ENCODE results near the gene FARS2.
A peak's percentile ranks its signal among the peaks of the same experiment; 100 is the strongest.

FARS2 gene

DNA sequence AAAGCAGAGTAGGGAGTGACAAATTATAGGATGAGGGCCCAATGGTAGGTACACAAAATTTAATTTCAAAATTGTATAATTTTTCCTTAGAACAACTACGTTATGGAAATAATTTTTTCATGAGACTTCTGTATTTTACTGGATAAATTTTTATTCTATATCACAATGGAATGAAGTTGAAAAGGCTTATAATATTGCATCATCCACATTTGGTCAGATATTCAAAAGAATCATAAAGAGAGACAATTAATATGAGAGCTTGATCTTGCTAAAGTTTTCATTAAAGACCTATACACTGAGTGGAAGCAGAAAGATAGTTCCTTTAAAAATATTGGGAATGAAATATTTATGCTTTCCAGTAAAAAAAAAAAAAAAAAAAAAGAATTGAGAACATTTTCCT lies 242.8 kb downstream of the FARS2 start:
- no peak for DNase-seq (ENCODE audit: insufficient read length)
- TF ChIP-seq POLR2AphosphoS5 (IDR thresholded peaks at IDR 0.05; ENCODE audit: low read depth, low read length), result no peak
- TF ChIP-seq POLR2A (IDR thresholded peaks at IDR 0.05; ENCODE audit: low read depth, low read length), result no peak
- TF ChIP-seq TAF1 (IDR thresholded peaks at IDR 0.05; ENCODE audit: borderline replicate concordance, low read depth, low read length), result no peak
- no peak for FAIRE-seq

DNA sequence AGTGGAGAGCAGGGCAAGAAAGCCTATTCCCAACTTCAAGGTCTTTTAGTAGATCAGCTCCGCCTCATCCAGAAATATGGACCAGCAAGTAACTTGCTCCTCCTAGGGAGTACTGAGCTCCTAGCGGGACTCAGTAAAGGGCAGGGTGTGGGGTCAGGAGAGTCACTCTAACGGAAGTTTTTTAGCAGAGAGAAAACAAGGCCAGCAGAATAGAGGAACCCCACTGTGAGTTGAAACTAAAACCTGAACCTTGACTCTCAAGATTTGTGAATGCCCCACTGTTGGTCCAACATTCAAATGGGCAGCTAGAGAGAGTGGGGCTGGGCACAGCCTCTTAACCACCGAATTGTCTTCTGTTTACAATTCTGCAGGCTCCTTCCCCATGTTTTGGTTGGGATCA lies 244.8 kb downstream of the FARS2 start:
- no peak for DNase-seq (ENCODE audit: insufficient read length)
- FAIRE-seq, result peak; percentile 58
- TF ChIP-seq TAF1 (IDR thresholded peaks at IDR 0.05; ENCODE audit: borderline replicate concordance, low read depth, low read length) (no peak), POLR2A (IDR thresholded peaks at IDR 0.05; ENCODE audit: low read depth, low read length) (no peak), POLR2AphosphoS5 (IDR thresholded peaks at IDR 0.05; ENCODE audit: low read depth, low read length) (no peak)

DNA sequence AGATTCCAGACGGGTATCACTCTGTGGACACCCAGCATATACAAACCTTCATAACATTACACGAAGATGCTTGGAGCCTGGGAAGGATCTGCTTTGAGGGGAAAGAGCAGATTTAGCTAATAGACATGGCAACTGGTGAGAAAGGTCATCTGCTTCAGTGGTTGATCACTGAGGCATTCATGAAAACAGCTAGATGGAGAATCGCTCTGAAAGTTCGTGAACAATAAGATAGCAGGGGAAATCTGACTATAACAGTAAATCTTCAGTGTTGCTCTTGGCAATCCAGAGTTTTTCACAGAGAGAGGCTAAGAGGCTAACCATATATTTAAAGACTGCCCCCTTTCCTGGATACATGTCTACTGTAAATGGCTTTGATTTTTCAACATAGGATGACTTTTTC lies 245.3 kb downstream of the FARS2 start:
- FAIRE-seq, result no peak
- TF ChIP-seq POLR2A (IDR thresholded peaks at IDR 0.05; ENCODE audit: low read depth, low read length) (no peak), TAF1 (IDR thresholded peaks at IDR 0.05; ENCODE audit: borderline replicate concordance, low read depth, low read length) (no peak), POLR2AphosphoS5 (IDR thresholded peaks at IDR 0.05; ENCODE audit: low read depth, low read length) (no peak)
- DNase-seq (ENCODE audit: insufficient read length), result no peak

DNA sequence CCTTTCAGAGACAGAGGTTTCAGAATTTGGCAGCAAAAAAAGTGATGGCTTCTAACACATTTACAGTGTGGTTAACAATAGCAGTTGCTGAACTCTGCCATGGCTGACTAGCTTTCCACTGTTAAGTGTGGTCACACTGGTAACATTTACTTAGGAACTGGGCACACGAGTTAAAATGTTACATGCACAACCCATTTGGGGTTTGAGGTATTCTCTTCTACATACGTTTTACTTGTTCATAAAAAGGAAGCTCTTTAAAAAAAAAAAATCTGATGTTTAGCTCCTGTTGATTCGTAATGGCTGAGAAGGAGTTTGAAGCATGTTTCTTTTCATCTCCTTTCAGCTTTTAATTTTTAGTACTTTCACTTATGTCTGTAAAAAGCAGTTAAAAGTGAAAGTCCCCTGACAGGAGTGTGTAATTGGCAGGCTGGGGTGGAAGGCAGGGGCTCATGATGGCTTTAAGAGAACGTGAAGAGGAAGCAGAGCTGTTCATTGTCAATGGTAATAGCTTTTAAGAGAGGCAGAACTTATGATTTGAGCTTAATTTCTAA lies 245.9 kb downstream of the FARS2 start:
- FAIRE-seq (no peak), DNase-seq (ENCODE audit: insufficient read length) (no peak)

DNA sequence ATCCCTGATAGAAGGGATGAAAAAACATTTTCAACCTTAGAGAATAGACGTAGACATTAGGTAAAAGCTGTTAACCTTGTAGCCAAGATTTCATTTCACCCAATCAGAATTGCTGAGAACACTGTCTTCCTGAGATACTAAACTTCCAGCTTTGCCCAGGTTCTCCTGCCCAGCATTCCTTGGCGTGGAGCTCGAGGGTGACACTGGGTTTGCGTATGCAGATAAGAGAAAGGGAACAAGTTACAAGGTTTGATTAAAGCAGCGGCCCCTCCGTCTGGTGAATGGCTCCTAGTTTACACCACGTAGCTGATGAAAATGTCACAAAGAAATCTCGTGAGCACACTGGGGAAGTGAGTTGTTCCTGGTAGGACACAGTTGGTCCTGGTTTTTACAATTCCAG lies 247.8 kb downstream of the FARS2 start:
- no peak for FAIRE-seq
- no peak for DNase-seq (ENCODE audit: insufficient read length)
- no peak for TF ChIP-seq POLR2AphosphoS5 (IDR thresholded peaks at IDR 0.05; ENCODE audit: low read depth, low read length)
- no peak for TF ChIP-seq TAF1 (IDR thresholded peaks at IDR 0.05; ENCODE audit: borderline replicate concordance, low read depth, low read length)
- no peak for TF ChIP-seq POLR2A (IDR thresholded peaks at IDR 0.05; ENCODE audit: low read depth, low read length)

More for the DNA sequence above, 245.9 kb downstream of the FARS2 start:
- TF ChIP-seq POLR2A (IDR thresholded peaks at IDR 0.05; ENCODE audit: low read depth, low read length) (no peak), TAF1 (IDR thresholded peaks at IDR 0.05; ENCODE audit: borderline replicate concordance, low read depth, low read length) (no peak), POLR2AphosphoS5 (IDR thresholded peaks at IDR 0.05; ENCODE audit: low read depth, low read length) (no peak)

DNA sequence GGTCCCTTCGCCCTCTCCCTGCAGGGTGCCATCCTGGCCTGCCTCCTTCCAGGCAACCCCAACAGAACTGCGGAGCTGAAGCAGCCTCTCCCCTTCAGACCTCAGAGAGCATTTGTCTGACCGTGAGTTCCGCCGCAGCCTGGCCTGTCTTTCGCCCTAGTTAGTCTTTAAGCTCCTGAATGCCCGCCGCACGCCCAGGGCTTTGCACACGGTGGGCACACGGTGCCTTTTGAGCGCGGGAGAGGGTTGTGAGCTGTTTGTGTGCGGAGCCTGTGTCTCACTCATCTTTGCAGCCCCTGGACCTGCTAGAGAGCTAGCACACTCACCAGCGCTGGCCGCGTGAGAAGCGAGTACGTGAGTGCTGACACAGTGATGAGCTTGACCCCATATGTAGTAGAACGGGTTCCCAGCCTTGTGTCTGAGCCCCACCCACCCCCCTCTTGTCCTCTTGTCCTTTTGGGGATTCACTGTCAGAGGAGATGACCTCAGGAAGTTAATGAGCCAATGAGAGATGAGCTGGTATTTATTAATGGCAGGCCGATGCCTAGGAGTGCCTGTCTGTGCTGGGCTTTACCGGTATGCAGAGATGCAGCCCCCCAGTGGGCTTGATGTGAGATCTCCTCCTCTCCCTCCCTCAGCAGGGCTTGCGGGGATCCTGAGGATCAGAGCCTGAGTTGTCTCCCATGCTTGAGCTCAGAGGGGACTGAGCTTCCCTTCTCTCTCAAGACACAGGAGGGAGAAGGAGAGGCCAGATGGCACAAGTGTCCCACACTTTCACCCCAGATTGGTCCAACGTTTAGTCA lies 249.2 kb downstream of the FARS2 start:
- DNase-seq (ENCODE audit: insufficient read length) (no peak), FAIRE-seq (no peak)
- TF ChIP-seq POLR2A (IDR thresholded peaks at IDR 0.05; ENCODE audit: low read depth, low read length) (no peak), TAF1 (IDR thresholded peaks at IDR 0.05; ENCODE audit: borderline replicate concordance, low read depth, low read length) (no peak), POLR2AphosphoS5 (IDR thresholded peaks at IDR 0.05; ENCODE audit: low read depth, low read length) (no peak)

DNA sequence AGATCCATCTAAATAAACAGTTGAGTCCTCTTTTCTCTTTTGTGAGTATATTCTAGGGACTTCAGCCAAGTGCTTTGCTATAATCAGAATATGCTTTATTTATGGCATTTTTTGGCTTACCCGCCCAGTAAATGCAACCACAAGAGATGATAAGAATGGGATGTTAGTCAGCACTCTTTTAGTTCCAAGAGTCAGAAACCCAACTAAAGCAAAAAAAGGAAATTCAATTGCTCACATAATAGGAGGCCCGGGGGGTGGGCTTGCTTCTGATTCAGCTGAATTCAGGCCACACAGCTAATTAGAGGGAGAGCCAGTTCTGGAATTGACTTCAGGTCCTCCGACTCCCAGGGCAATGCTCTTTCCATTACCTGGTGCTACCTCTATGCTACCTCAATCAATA lies 250.6 kb downstream of the FARS2 start:
- TF ChIP-seq POLR2A (IDR thresholded peaks at IDR 0.05; ENCODE audit: low read depth, low read length) (no peak), TAF1 (IDR thresholded peaks at IDR 0.05; ENCODE audit: borderline replicate concordance, low read depth, low read length) (no peak), POLR2AphosphoS5 (IDR thresholded peaks at IDR 0.05; ENCODE audit: low read depth, low read length) (no peak)
- DNase-seq (ENCODE audit: insufficient read length) (no peak), FAIRE-seq (no peak)

DNA sequence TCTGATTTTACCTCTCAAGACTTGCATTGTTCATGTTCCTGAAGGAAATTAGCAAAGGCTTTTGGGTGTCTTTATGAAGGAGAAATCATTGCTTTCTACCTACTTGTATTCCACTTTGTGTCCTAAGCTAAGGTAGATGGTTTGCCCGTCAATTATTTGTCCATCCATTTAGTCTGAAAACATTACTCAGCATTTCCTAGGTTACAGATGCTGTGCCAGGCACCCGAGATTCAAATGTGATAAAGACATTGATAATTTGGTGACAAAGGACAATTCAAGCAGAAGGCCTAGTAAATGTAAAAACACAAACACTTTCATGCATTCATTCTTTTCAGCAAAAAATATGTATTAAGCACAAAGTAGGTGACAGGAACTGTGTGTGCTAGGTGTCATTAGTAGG lies 251.1 kb downstream of the FARS2 start:
- FAIRE-seq, result no peak
- DNase-seq (ENCODE audit: insufficient read length), result no peak
- TF ChIP-seq TAF1 (IDR thresholded peaks at IDR 0.05; ENCODE audit: borderline replicate concordance, low read depth, low read length) (no peak), POLR2A (IDR thresholded peaks at IDR 0.05; ENCODE audit: low read depth, low read length) (no peak), POLR2AphosphoS5 (IDR thresholded peaks at IDR 0.05; ENCODE audit: low read depth, low read length) (no peak)

DNA sequence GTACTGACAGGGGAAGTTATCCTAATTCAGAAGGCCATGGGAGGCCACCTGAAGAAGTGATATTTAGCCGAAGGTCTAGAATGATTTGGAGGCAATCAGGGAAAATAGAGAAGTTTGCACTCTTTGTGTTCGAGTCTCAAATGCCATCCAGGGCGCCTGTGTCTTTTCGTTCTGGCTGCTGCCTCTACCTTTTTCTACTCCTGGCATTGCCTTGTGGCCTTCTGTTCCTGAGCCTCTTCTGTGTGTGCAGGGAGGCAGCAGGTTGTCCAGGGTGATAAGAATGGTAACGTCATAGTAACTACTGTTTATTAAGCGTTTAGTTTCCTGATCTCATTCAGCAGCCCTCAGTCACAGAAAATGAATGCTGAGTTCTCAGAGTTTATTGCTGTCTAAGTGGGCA lies 252.1 kb downstream of the FARS2 start:
- TF ChIP-seq POLR2AphosphoS5 (IDR thresholded peaks at IDR 0.05; ENCODE audit: low read depth, low read length) (no peak), POLR2A (IDR thresholded peaks at IDR 0.05; ENCODE audit: low read depth, low read length) (no peak), TAF1 (IDR thresholded peaks at IDR 0.05; ENCODE audit: borderline replicate concordance, low read depth, low read length) (no peak)
- FAIRE-seq, result no peak
- no peak for DNase-seq (ENCODE audit: insufficient read length)

DNA sequence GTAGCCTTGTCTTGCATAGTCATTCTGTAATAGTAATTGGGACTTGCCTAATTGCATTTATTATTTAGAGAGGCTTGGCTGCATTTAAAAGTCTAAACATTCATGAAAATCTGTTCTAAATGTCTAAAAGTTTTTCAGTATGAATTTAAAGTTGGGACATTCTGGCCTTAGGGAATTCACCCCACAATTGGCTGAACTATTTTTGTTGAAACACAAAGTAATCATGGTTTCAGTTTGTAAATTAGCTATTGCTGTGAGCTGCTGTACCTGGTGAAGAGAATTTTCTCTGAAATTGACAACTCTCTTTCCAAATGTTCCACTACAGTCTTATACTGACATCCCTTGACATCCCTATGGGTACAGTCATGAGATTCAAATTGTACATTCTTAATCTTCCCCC lies 253.0 kb downstream of the FARS2 start:
- TF ChIP-seq POLR2AphosphoS5 (IDR thresholded peaks at IDR 0.05; ENCODE audit: low read depth, low read length) (no peak), TAF1 (IDR thresholded peaks at IDR 0.05; ENCODE audit: borderline replicate concordance, low read depth, low read length) (no peak), POLR2A (IDR thresholded peaks at IDR 0.05; ENCODE audit: low read depth, low read length) (no peak)
- DNase-seq (ENCODE audit: insufficient read length) (no peak), FAIRE-seq (peak; percentile 54)

DNA sequence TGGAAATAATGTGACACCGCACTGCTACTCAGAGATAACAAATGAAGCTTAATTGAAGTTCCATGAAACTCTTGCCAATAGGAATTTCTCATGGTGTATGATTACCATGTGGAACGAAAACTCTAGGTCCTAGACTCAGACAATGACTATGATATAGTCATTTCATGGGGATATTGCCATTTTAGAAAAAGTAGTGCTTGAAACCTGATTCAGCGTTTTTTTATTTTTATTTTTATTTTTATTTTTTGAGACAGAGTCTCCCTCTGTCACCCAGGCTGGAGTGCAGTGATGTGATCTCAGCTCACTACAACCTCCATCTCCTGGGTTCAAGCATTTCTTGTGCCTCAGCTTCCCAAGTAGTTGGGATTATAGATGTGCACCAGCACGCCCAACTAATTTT lies 253.9 kb downstream of the FARS2 start:
- FAIRE-seq (no peak), DNase-seq (ENCODE audit: insufficient read length) (no peak)
- no peak for TF ChIP-seq POLR2A (IDR thresholded peaks at IDR 0.05; ENCODE audit: low read depth, low read length)
- no peak for TF ChIP-seq POLR2AphosphoS5 (IDR thresholded peaks at IDR 0.05; ENCODE audit: low read depth, low read length)
- no peak for TF ChIP-seq TAF1 (IDR thresholded peaks at IDR 0.05; ENCODE audit: borderline replicate concordance, low read depth, low read length)

DNA sequence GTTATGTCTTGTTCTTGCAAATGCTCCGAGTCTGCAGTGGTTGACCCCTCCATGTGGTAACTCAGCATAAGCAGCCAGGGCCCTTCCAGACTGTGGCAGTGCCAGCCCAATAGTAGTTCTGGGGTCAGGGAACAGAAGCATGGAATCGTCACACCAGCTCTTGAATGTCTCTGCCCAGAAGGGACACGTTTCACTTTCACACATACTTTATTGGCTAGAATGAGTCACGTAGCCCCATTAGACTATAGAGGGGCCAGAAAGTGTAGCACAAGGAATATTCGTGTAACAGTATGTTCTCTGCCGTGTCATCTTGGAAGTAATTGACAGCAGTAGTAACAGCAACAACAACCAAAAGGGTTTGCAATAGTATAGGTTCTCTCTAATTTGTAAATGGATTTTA lies 254.7 kb downstream of the FARS2 start:
- TF ChIP-seq POLR2A (IDR thresholded peaks at IDR 0.05; ENCODE audit: low read depth, low read length), result no peak
- no peak for TF ChIP-seq TAF1 (IDR thresholded peaks at IDR 0.05; ENCODE audit: borderline replicate concordance, low read depth, low read length)
- no peak for TF ChIP-seq POLR2AphosphoS5 (IDR thresholded peaks at IDR 0.05; ENCODE audit: low read depth, low read length)
- DNase-seq (ENCODE audit: insufficient read length) (no peak), FAIRE-seq (peak; percentile 77)
